HG02610 (cell line): ENCODE measurements around the gene ARAF.
"Not testable (repeated sequence)": the region's sequence is repeated elsewhere in the genome, so short reads cannot be mapped to it uniquely, and the experiment has no call there.

Experiments used
- ATAC-seq: cut with Tn5 transposase; IDR thresholded peaks from one replicate; pipeline ENCODE4 v1.9.1; 2021; ENCODE audit warnings: mild to moderate bottlenecking, moderate library complexity; ENCODE audit not compliant: unreplicated experiment

ARAF gene

GRCh38 chrX:47560934-47561658 lies at the start of gene ARAF:
TSS of gene ARAF (plus strand) at chrX:47561205. CDS start at chrX:47562968, 1,763 bp downstream.
- peak; percentile 89 for ATAC-seq

DNA sequence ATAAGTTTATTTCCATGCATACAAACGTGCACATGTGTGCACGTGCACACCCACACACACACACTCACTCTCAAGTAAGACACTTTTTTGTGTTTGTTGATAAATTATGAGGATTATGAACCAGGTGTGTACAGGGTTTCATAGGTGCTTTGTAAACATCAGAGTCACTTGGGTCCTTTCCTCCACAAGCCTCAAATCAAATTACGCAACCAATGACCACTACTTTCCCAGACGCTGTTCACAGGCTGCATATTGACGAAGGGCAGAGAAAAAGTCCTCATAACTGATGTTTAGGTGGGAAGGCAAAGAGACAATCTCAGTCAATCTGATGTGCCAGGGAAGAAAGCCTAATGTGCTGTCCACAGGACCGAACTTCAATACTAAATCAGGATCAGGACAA lies 48.6 kb upstream of the ARAF start:
- ATAC-seq: not testable (repeated sequence)

GRCh38 chrX:47513034-47513965 lies 47.7 kb upstream of the ARAF start:
- peak; percentile 75 for ATAC-seq

- no peak for ATAC-seq
Measured at GRCh38 chrX:47514533-47515235, 46.3 kb upstream of the ARAF start.

GRCh38 chrX:47515941-47516665 lies 44.9 kb upstream of the ARAF start:
- no peak for ATAC-seq

DNA sequence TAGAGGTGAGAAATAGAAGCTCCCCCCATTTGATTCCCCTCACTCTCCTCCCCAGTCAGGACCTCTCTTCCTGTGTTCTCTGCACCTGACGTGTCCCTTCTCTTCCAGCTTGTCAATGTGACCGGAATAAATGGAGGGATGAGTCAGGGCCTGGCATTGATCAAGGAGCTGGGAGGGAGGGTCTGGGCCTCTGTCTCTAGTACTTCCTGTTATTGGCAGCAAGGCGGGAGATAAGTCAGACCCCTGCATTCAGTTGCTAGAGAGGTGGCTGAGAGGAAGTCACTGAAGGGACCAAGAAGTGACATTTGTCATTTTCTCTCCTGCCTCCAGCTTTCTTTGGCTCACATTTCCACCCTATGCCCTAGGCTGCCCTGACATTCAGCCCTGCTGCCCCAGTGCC lies 42.9 kb upstream of the ARAF start:
- no peak for ATAC-seq

DNA sequence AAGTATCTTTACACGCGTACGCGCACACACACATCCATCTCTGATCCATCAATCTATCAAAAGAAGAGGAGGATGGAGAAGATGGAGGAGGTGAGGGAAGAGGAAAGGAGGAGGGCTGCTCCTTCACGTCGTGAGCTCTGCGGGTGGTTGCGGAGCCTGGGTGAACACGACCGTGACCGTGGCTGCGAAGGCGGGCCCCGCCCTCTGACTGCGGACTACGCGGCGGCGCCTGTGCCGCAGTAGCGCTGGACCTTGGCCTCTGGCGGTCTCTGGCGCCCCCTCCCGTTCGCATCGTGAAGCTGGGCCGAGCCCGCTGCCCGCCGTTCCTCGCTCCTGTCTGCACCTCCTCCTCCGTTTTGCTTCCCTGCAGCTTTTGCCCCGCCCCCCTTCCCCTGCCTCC lies 37.7 kb upstream of the ARAF start:
- ATAC-seq: peak; percentile 83

DNA sequence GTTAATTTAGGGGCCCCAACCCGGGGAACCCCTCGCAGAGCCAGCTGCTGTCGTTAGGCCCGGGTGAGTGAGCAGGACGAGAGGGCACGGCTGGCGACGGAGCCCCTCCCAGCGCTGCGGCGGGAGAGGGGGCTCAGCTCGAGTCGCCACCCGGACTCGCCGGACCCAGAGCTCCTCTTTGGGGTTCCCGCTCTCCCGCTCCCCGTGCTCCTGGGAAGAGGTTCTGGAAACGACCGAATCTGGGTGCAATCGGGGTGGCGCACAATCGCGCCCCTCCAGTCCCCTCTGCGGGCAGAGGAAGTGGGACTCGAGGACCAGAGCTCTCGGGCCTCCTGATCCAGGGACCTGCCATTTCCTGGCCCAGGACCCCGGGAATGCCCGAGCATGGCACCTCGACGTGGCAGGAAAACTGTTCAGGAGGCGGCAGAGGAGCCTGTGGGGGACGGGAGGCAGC lies 37.3 kb upstream of the ARAF start:
- ATAC-seq: no peak

DNA sequence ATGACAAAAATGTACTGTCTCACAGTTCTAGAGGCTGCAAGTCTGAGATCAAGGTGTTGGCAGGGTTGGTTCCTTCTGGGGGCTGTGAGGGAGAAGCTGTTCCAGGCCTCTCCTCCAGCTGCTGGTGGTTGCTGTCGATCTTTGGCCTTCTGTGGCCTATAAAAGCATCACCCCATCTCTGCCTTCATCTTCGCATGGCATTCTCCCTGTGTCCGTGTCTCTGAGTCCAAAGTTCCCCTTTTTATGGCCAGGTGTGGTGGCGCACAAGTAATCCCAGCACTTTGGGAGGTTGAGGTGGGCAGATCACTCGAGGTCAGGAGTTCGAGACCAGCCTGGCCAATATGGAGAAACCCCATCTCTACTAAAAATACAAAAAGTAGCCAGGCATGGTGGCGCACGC lies 31.5 kb upstream of the ARAF start:
- ATAC-seq: no peak

DNA sequence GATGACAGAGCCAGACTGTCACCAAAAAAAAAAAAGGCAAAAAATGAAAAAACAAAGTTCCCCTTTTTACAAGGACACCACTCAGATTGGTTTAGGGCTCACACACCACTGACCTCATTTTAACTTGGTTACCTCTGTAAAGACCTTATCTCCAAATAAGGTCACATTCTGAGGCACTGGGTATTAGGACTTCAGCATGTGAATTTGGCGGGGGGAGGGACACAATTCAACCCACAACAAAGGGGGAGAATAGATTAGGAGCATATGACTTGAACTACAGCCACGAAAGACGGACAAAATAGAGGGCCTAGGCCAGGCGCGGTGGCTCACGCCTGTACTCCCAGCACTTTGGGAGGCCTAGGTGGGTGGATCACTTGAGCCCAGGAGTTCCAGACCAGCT lies 31.0 kb upstream of the ARAF start:
- ATAC-seq: no peak

DNA sequence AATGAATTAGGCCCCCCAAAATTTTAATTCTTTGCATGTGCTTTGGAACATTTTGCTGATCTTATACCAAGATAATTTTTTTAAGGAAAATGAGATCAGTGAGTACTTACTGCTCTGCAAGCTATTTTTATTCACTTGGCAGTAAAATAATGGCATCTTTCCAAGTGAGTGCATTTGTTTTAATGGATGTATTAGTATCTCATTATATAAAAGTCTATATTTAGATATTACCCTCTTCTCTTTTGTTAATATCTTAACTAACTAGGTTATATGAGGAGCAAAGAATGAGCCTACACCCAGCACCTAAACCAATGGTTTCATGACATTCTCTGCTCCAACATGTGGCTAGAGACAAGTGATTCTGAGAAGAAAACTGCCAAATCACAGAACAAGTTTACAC lies 21.1 kb upstream of the ARAF start:
- no peak for ATAC-seq

DNA sequence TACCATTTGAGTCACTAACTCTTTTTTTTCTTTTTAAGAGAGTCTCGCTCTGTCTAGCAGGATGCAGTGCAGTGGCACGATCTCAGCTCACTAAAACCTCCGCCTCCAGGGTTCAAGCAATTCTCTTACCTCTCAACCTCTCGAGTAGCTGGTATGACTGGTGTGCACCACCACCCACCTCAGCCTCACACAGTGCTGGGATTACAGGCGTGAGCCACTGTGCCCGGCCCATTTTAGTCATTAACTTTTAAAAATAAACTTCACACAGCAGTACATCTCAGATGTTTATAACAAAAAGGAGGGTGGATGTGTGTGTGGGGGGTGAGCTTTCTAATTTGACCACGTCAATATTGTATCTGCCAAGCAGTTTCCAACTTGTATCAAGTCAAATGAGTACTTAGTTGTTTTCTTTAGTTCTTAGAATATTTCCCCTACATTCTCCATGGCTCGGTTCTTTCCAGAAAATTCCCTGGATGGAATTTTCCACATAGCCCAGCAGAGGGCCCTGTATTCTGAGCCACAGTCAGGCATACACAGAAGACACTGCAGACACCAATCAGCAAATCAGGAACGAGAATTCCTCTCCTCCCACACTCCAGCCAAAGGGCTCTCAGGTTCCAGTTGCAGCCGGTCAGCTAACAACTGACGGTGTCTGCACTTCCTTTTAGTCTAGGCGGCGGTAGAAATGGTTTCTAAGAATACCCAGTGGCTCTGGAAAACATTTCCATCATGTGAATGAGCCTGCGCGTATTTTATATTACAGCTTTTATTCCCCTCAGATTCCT lies 20.1 kb upstream of the ARAF start:
- no peak for ATAC-seq

DNA sequence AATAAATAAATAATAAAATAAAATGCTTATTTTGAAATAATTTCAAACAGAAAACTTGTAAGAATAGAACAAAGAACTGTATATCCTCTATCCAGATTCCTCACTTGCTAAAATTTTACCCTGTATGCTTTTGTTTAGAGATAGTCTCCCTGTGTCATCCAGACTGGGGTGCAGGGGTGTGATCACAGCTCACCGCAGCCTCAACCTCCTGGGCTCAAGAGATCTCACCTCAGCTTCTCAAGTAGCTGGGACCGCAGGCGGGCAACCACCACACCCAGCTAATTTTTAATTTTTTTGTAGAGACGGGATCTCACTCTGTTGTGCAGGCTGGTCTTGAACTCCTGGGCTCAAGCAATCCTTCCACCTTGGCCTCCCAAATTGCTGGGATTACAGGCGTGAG lies 17.5 kb upstream of the ARAF start:
- no peak for ATAC-seq

- ATAC-seq: peak; percentile 93
Measured at GRCh38 chrX:47556045-47556623, 4.9 kb upstream of the ARAF start.

GRCh38 chrX:47558436-47558835 lies 2.6 kb upstream of the ARAF start:
- no peak for ATAC-seq

- ATAC-seq: no peak
Measured at GRCh38 chrX:47560179-47560933, 649 bp upstream of the ARAF start.

GRCh38 chrX:47561659-47562151 lies 700 bp downstream of the ARAF start:
- ATAC-seq: no peak

DNA sequence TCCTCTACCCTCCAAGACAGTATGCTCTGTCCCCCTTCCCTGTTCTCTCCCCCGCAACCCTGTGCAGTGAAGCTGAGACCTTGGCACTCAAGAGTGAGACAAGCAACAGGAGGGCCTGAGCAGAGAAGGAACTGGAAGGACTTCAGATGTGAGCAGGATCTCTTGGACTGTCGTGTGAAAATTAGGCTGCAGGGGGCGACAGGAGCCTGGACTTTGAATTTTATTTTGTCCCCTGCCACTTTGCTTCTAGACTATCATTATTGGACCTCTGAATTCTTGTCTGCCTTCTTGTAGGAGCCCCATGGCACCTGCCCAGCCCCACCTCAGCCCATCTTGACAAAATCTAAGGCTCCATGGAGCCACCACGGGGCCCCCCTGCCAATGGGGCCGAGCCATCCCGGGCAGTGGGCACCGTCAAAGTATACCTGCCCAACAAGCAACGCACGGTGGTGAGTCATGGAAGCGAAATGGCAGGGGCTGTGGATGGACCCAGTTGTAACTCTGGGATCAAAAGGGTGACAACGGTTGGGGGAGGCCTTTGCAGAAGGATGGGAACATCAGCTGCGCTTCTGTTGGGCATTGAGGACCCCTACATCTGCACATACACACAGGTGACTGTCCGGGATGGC lies 1.7 kb downstream of the ARAF start:
- no peak for ATAC-seq
